ENCODE measurements around the gene MED9. TPM values are rescaled to one million over a fixed set of nuclear protein-coding genes. Genes with fewer than 3 reads are reported as not detected.

MED9 gene
- total and polyA plus RNA-seq, 2 donors (not counting 3 experiments of a cell fraction or from before 2014, with no cell fraction given), result 15.1 to 18.2 TPM

GRCh38 chr17:17503566-17504130 is 26.8 kb downstream of the MED9 start:
- ChIA-PET POLR2A (interaction anchor here (1.4 kb wide), 1 partner anchor 7 kb away, joined by 3 read pairs; the partner anchor contains the start of gene RASD1), CTCF (interaction anchor here (1.3 kb wide), 1 partner anchor 147 kb away, joined by 3 read pairs; no protein-coding TSS in a partner anchor)
- no peaks in the 10 kb centered on the region for H3K9me1 ChIP-seq (replicated peaks; ENCODE audit: control insufficient read depth, extremely low read depth, insufficient read depth, low read length)
- dilution Hi-C loops (cut with MboI; ENCODE audit: extremely low pct_ligation_motif_present, low sequenced_read_pairs), result no loop called here
- intact Hi-C loops (cut with micrococcal nuclease), result no loop called here
- no peak for FAIRE-seq
- BruUV-seq (replicated peaks), result no TSS peak
- no peak for DNase-seq (ENCODE audit: low read depth, low spot score)
- no peaks in the 10 kb centered on the region for H3K36me3 ChIP-seq (ENCODE audit: control insufficient read depth in 2 of 2, extremely low read depth in 1 of 2, insufficient read depth in 2 of 2, low read length in 2 of 2)
- H2AFZ ChIP-seq (ENCODE audit: low read depth, low read length), result no peak overlapping the region
- H4K20me1 ChIP-seq (replicated peaks; ENCODE audit: control insufficient read depth, extremely low read depth, insufficient read depth, low read length), result no peaks in the 10 kb centered on the region
- no peak overlapping the region for H3K27ac ChIP-seq (ENCODE audit: insufficient read depth, low read depth, low read length)
- H3K9me3 ChIP-seq (replicated peaks; ENCODE audit: control insufficient read depth, insufficient read depth, low read length), result no peaks in the 10 kb centered on the region
- H3K4me1 ChIP-seq (ENCODE audit: control insufficient read depth, extremely low read depth, insufficient read depth, low read length), result no peaks in the 10 kb centered on the region
- no peaks in the 10 kb centered on the region for H3K27me3 ChIP-seq (ENCODE audit: control insufficient read depth in 2 of 2, insufficient read depth in 2 of 2, low read length in 2 of 2)
- H3K4me2 ChIP-seq (ENCODE audit: insufficient read depth, low read length), result no peak overlapping the region
- H3K9ac ChIP-seq (replicated peaks; ENCODE audit: extremely low read depth, insufficient read depth, low read length), result no peak overlapping the region
- H3K4me3 ChIP-seq (replicated peaks in 1 of 3; ENCODE audit: insufficient read depth in 1 of 3, low read depth in 1 of 3, low read length in 3 of 3), result no peak overlapping the region
- H3K79me2 ChIP-seq (ENCODE audit: control insufficient read depth, insufficient read depth, low read length), result no peaks in the 10 kb centered on the region
- TF ChIP-seq GATA2 (IDR thresholded peaks at IDR 0.05; ENCODE audit: insufficient read depth, insufficient read length, low read depth, low read length) (no peak), JUN (IDR thresholded peaks at IDR 0.05; ENCODE audit: borderline replicate concordance, insufficient read depth, insufficient read length, low read depth) (no peak), CTCF (IDR thresholded peaks at IDR 0.05; ENCODE audit: extremely low read depth in 1 of 2, insufficient read depth in 1 of 2, low read depth in 1 of 2, low read length in 2 of 2) (no peak), EZH2 (IDR thresholded peaks at IDR 0.05; ENCODE audit: borderline replicate concordance, low read depth, low read length, severe bottlenecking) (no peak), MYC (IDR thresholded peaks at IDR 0.05; ENCODE audit: low read depth, low read length) (no peak), POLR2A (IDR thresholded peaks at IDR 0.05; ENCODE audit: low read depth, low read length) (no peak), MAX (IDR thresholded peaks at IDR 0.05; ENCODE audit: insufficient read depth, insufficient read length) (no peak), POLR2AphosphoS5 (IDR thresholded peaks at IDR 0.05; ENCODE audit: insufficient read depth, low read depth, low read length) (no peak), FOS (IDR thresholded peaks at IDR 0.05; ENCODE audit: borderline replicate concordance, insufficient read depth, low read length) (no peak)

All from endothelial cell of umbilical vein (primary cell).